Measurements from ENCODE around the gene EDAR.

DNA sequence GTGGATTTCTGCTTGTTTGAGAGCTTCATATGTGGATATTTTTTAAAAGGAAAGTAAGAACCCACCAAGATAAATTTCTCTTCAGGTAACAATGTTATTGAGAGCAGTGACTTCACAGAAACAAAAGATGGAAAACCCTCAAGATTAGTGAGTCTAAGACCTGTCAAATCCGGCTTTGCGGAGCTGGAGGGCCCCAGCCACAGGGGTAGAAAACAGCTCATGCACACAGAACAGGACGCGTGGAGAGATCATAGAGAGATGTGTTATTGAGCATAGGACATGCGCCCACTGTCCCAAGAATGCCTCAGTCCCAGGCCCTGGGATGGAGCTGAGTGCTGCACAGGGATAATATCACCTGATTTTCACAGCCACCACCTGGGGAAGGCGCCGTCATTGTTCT is 21.3 kb downstream of the EDAR start:
- TF ChIP-seq POLR2AphosphoS5 (IDR thresholded peaks at IDR 0.05; ENCODE audit: low read depth) (no peak), CTCF (IDR thresholded peaks at IDR 0.05; ENCODE audit: insufficient read depth, low read length) (no peak), GABPA (IDR thresholded peaks at IDR 0.05; ENCODE audit: low read depth) (no peak)
